ENCODE data around the gene KIR3DL2.
"Not testable (repeated sequence)": the region's sequence is repeated elsewhere in the genome, so short reads cannot be mapped to it uniquely, and the experiment has no call there.

Gene KIR3DL2

DNA sequence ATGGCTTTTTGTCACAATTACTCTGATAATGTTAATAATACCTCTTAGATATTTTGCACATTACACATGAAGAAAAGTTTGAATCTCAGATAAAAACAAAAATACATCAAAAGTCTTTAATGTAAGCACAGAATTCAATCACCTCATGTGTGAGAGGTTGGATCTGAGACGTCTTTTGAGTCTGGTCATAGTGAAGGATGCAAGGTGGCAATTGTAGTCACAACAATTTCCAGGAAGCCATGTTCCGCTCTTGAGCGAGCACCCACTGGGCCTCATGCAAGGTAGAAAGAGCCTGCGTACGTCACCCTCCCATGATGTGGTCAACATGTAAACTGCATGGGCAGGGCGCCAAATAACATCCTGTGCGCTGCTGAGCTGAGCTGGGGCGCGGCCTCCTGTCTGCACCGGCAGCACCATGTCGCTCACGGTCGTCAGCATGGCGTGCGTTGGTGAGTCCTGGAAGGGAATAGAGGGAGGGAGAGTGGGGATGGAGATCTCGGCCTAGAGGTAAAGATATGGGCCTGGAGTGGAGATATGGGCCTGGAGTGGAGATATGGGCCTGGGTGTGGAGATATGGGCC is at the start of gene KIR3DL2:
Gene KIR3DL2, plus strand, starts transcription at position 383 of the 580 bp plus-strand sequence. Its CDS starts 33 bp downstream, at position 416.
- not testable (repeated sequence) for DNase-seq (ENCODE audit: low read depth)

GRCh38 chr19:54803410-54803809 is 46.8 kb upstream of the KIR3DL2 start, which contains the start of gene KIR2DL4:
Gene KIR2DL4, plus strand, starts transcription at chr19:54803610. Its CDS starts 42 bp downstream, at chr19:54803652.
- DNase-seq (ENCODE audit: low read depth) = no peak

- DNase-seq (ENCODE audit: low read depth) = no peak
Measured at GRCh38 chr19:54804101-54804500, 46.1 kb upstream of the KIR3DL2 start.

DNA sequence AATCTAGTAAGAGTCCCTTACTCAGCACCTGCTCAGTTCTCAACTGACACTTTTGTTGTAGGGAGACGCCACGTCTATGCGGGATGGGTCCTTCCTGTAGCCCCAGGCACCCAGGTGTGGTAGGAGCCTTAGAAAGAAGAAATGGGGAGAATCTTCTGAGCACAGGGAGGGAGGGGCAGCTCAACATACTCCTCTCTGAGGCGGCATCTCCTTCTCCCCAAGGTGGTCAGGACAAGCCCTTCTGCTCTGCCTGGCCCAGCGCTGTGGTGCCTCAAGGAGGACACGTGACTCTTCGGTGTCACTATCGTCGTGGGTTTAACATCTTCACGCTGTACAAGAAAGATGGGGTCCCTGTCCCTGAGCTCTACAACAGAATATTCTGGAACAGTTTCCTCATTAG is 45.7 kb upstream of the KIR3DL2 start:
- no peak for DNase-seq (ENCODE audit: low read depth)

DNA sequence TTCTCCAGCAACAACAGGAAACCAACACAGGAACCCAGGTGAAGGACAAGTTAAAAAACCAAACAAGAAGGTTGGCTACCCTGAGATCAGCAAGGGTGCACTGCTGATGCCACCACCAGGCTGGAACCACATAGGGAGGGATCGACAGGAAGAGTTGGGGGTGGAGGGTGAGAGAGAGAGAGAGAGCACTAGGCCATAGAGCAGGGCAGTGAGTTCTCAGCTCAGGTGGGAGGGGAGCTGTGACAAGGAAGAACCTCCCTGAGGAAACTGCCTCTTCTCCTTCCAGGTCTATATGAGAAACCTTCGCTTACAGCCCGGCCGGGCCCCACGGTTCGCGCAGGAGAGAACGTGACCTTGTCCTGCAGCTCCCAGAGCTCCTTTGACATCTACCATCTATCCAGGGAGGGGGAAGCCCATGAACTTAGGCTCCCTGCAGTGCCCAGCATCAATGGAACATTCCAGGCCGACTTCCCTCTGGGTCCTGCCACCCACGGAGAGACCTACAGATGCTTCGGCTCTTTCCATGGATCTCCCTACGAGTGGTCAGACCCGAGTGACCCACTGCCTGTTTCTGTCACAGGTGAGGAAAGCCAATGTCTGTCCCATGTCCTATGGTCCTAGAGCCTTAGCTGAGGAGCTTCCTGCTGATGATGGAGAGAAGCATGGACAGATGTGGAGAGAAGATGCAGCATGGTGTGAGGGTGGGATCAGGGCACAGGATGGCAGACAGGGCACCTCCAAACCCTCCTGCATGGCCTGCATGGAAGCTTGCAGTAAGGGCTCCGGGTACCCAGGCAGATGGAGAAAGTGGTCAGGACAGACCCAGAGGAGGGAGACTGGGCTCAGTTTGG is 44.4 kb upstream of the KIR3DL2 start:
- DNase-seq (ENCODE audit: low read depth) = no peak

DNA sequence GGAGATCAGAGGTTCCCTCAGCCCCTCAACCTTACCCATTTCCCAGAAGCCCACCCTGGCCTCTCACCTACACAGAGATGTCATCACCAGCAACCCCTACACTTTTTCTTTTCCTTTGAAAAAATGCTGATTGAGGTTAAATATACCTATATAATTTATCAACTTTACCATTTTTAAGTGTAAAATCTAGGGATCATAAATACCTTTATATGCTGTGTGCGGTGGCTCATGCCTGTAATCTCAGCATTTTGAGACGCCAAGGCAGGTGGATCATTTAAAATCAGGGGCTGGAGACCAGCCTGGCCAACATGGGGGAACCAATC is 43.8 kb upstream of the KIR3DL2 start:
- no peak for DNase-seq (ENCODE audit: low read depth)

GRCh38 chr19:54814571-54814970 is 35.7 kb upstream of the KIR3DL2 start:
- not testable (repeated sequence) for DNase-seq (ENCODE audit: low read depth)

GRCh38 chr19:54816251-54816650 is 34.0 kb upstream of the KIR3DL2 start, which contains the start of gene KIR3DL1:
Gene KIR3DL1, plus strand, starts transcription at chr19:54816468.
- not testable (repeated sequence) for DNase-seq (ENCODE audit: low read depth)

DNA sequence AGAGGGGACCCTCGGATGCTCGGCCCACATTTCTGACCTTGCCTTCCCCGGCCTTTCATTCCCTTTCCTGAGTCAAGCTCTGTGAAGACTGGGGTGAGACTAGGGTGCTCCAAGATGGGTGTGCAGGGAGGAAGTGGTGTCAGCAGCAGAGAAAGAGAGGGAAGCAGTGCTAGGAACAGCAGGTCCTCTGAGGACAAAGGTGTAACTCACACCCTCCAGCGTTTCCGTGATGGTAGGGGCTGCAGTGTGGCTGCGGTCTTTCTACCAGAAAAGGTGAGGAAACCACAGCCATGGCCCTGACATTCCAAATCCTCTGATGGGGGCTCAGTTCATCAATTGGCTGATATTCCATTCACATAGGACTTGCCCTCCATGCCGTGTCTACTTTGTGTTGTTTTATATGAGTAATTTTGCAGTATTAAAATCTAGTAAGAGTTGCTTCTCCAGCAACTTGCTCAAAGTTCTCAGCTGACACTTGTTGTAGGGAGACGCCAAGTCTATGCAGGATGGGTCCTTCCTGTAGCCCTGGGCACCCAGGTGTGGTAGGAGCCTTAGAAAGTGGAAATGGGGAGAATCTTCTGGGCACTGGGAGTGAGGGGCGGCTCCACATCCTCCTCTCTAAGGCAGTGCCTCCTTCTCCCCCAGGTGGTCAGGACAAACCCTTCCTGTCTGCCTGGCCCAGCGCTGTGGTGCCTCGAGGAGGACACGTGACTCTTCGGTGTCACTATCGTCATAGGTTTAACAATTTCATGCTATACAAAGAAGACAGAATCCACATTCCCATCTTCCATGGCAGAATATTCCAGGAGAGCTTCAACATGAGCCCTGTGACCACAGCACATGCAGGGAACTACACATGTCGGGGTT is 32.3 kb upstream of the KIR3DL2 start:
- no peak for DNase-seq (ENCODE audit: low read depth)

DNA sequence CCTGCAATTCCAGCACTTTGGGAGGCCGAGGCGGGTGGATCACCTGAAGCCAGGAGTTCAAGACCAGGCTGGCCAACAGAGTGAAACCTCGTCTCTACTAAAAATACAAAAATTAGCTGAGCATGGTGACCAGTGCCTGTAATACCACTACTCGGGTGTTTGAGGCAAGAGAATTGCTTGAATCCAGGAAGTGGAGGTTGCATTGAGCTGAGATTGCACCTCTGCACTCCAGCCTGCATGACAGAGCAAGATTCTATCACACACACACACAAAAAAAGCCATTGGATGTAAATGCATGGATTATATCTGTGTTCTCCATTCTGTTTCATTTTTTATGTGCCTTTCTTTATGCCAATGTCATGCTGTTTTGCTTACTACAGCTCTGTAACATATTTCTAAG is 25.8 kb upstream of the KIR3DL2 start:
- DNase-seq (ENCODE audit: low read depth) = not testable (repeated sequence)

DNA sequence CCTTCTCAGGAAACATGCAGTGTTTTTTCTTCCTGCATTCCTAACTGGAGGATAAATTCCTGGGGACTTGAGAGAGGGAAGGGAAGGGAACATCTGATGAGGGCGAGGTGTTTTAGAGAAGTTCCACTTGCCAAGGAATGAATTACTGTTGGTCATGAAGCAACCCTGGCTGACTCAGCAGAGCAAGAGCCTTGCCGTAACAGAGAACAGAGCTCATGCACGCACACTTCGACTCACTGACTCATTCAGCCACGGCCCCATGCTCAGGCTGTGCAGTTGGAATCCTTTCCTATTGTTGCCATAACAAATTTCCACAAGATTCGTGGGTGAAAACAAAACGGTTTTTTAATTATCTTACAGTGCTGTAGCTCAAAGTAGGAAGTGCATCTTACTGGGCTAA is 24.9 kb upstream of the KIR3DL2 start:
- DNase-seq (ENCODE audit: low read depth) = not testable (repeated sequence)

- not testable (repeated sequence) for DNase-seq (ENCODE audit: low read depth)
Measured at GRCh38 chr19:54828064-54828463, 22.2 kb upstream of the KIR3DL2 start.

DNA sequence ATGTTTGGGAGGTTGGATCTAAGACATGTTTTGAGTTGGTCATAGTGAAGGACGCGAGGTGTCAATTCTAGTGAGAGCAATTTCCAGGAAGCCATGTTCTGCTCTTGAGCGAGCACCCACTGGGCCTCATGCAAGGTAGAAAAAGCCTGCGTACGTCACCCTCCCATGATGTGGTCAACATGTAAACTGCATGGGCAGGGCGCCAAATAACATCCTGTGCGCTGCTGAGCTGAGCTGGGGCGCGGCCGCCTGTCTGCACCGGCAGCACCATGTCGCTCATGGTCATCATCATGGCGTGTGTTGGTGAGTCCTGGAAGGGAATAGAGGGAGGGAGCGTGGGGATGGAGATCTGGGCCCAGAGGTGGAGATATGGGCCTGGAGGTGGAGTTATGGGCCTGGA is 17.7 kb upstream of the KIR3DL2 start, which contains the start of gene KIR2DS4:
Gene KIR2DS4, plus strand, starts transcription at position 181 of the 400 bp plus-strand sequence.
- DNase-seq (ENCODE audit: low read depth) = not testable (repeated sequence)

DNA sequence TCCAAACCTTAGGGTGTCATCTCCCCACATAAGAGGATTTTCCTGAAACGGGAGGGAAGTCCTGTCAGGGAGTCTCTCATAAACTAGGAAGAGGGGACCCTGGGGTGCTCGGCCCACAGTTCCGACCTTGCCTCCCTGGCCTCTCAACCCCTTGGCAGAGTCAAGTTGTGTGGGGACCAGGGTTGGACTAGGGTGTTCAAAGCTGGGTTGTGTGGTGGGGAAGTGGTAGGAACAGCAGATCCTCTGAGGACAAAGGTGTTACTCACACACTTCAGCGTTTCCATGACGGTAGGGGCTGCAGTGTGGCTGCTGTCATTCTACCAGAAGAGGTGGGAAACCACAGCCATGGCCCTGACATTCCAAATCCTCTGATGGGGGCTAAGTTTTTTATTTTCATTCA is 15.1 kb upstream of the KIR3DL2 start:
- not testable (repeated sequence) for DNase-seq (ENCODE audit: low read depth)

- DNase-seq (ENCODE audit: low read depth) = not testable (repeated sequence)
Measured at GRCh38 chr19:54837522-54837921, 12.7 kb upstream of the KIR3DL2 start.

DNA sequence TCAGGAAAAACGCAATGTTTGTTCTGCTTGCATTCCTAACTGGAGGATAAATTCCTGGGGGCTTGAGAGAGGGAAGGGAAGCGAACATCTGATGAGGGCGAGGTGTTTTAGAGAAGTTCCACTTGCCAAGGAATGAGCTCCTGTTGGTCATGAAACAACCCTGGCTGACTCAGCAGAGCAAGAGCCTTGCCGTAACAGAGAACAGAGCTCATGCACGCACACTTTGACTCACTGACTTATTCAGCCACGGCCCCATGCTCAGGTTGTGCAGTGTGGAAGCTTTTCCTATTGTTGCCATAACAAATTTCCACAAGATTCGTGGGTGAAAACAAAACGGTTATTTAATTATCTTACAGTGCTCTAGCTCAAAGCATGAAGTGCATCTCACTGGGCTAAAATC is 7.1 kb upstream of the KIR3DL2 start:
- not testable (repeated sequence) for DNase-seq (ENCODE audit: low read depth)

GRCh38 chr19:54850930-54851329 is 687 bp downstream of the KIR3DL2 start:
- no peak for DNase-seq (ENCODE audit: low read depth)

DNA sequence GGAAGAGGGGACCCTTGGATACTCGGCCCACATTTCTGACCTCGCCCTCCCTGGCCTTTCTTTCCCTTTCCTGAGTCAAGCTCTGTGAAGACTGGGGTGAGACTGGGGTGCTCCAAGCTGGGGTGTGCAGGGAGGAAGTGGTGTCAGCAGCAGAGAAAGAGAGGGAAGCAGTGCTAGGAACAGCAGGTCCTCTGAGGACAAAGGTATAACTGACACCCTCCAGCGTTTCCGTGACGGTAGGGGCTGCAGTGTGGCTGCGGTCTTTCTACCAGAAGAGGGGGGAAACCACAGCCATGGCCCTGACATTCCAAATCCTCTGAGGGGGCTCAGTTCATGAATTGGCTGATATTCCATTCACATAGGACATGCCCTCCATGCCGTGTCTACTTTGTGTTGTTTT is 1.1 kb downstream of the KIR3DL2 start:
- DNase-seq (ENCODE audit: low read depth) = no peak

GRCh38 chr19:54855241-54855640 is 5.0 kb downstream of the KIR3DL2 start:
- DNase-seq (ENCODE audit: low read depth) = not testable (repeated sequence)

DNA sequence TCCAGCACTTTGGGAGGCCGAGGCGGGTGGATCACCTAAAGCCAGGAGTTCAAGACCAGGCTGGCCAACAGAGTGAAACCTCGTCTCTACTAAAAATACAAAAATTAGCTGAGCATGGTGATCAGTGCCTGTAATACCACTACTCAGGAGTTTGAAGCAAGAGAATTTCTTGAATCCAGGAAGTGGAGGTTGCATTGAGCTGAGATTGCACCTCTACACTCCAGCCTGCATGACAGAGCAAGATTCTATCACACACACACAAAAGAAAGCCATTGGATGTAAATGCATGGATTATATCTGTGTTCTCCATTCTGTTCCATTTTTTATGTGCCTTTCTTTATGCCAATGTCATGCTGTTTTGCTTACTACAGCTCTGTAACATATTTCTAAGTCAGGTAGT is 8.2 kb downstream of the KIR3DL2 start:
- not testable (repeated sequence) for DNase-seq (ENCODE audit: low read depth)

DNA sequence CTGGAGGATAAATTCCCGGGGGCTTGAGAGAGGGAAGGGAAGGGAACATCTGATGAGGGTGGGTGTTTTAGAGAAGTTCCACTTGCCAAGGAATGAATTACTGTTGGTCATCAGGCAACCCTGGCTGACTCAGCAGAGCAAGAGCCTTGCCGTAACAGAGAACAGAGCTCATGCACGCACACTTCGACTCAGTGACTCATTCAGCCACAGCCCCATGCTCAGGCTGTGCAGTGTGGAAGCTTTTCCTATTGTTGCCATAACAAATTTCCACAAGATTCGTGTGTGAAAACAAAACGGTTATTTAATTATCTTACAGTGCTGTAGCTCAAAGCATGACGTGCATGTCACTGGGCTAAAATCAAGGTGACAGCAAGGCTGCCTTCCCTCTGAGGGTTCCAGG is 9.2 kb downstream of the KIR3DL2 start:
- not testable (repeated sequence) for DNase-seq (ENCODE audit: low read depth)

- not testable (repeated sequence) for DNase-seq (ENCODE audit: low read depth)
Measured at GRCh38 chr19:54863459-54863858, 13.2 kb downstream of the KIR3DL2 start.
